Sigmoid colon (tissue), 7 donors: ENCODE measurements around the gene PERP. TPM values are rescaled to one million over a fixed set of nuclear protein-coding genes. Genes with fewer than 3 reads are reported as not detected.
A peak's percentile ranks its signal among the peaks of the same experiment; 100 is the strongest.

Experiments used
- DNase-seq: peaks from one replicate; pipeline ENCODE4 v3.0.0-alpha.2; 2019
- H3K27ac ChIP-seq, 4 donors: fragments of 200-600 bp; sonication (generic); one replicate each; pipeline ENCODE4 v1.5.1; 2016 to 2019; ENCODE audit warnings: mild to moderate bottlenecking in 1 of 4
- H3K27me3 ChIP-seq, 3 donors: fragments of 200-600 bp; sonication (generic); one replicate each; pipeline ENCODE4 v1.5.1; 2019; ENCODE audit warnings: mild to moderate bottlenecking in 1 of 3
- H3K36me3 ChIP-seq, 4 donors: fragments of 200-600 bp; sonication (generic); one replicate each; pipeline ENCODE4 v1.5.1; 2016 to 2019
- H3K4me1 ChIP-seq, 4 donors: fragments of 200-600 bp; sonication (generic); one replicate each; pipeline ENCODE4 v1.5.1; 2017 to 2019
- H3K4me3 ChIP-seq, 4 donors: fragments of 200-600 bp; sonication (generic); one replicate each; pipeline ENCODE4 v1.5.1; 2017 to 2019; ENCODE audit warnings: mild to moderate bottlenecking in 2 of 4, moderate library complexity in 1 of 4
- H3K9me3 ChIP-seq, 4 donors: fragments of 200-600 bp in 3 of 4; sonication (generic) in 3 of 4; one replicate each; pipeline versions ENCODE4 v1.5.1 to v1.6.1; 2013 to 2019
- CTCF ChIP-seq, 4 experiments: fragments of 450-650 bp in 3 of 4; fragments of 200-600 bp in 1 of 4; IDR thresholded peaks; one replicate each; pipeline ENCODE4 v1.5.1; 2016 to 2019; ENCODE audit warnings: antibody characterized with exemption in 4 of 4, mild to moderate bottlenecking in 3 of 4, moderate library complexity in 2 of 4
- EP300 ChIP-seq, 4 donors: sonication (generic); formaldehyde crosslinking; IDR thresholded peaks; one replicate each; pipeline ENCODE4 v1.6.1; 2017; ENCODE audit warnings: antibody characterized with exemption in 4 of 4
- POLR2A ChIP-seq, 2 donors: fragments of 450-650 bp; IDR thresholded peaks; one replicate each; pipeline ENCODE4 v1.6.1; 2016; ENCODE audit warnings: antibody characterized with exemption in 2 of 2, mild to moderate bottlenecking in 2 of 2, moderate library complexity in 2 of 2
- POLR2AphosphoS5 ChIP-seq, 4 donors: sonication (generic); formaldehyde crosslinking; IDR thresholded peaks; one replicate each; pipeline ENCODE4 v1.6.1; 2017; ENCODE audit warnings: antibody characterized with exemption in 4 of 4
- whole genome bisulfite sequencing, 2 donors: extraction: QIAGEN DNeasy Blood & Tissue Kit; methylation state at CpG; one replicate each; pipeline ENCODE4 v1.1.7; 2013; 5-methylcytosine and 5-hydroxymethylcytosine counted together
- intact Hi-C: fragments of 100-400 bp; cut with DNase I; formaldehyde crosslinking; loops from one replicate; pipeline ENCODE4 v1.15.1; 2023
- polyA plus RNA-seq, 3 donors: library from polyadenylated mRNA; stranded (reverse); fragments of 200-250 nt; gene quantifications; one replicate each; pipeline ENCODE4 v1.2.3, GENCODE V29; 2013
- total RNA-seq, 4 donors: library from RNA; depleted of rRNA; stranded (reverse); fragments of >200 nt; gene quantifications; one replicate each; pipeline ENCODE4 v1.1.0, GENCODE V29; 2016
- donor health status: healthy with polysubstance abuse.
- donor health status: Bipolar disorder and iron deficiency.
- donor health status: healthy.

PERP gene
- total and polyA plus RNA-seq, 7 donors: 21.7 to 43.7 (median 36.0) TPM

DNA sequence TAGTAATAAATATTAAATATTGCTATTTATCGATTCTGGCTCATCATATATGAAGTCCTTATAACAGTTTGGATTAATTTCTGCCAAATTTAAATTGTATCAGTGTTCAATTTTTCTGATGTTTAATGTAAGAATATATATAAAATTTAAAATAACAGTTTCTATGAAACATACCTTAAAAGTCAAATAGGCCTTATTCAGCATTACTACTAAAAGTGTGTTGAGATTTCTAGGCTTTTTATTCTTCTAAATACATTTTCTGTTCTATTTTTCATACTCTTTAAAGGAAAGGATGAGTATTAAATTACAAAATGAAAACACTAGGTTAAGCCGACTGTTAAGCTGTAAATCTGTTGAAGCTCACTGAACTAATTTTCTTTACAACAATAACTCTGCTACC is 13.6 kb downstream of the PERP start:
- peaks cover 0 to 9% (median 6%) of the 10 kb centered on the region in 4 donors for H3K4me1 ChIP-seq
- 94 to 96% methylated on average over 2 of the region's 2 CpGs for WGBS, 2 donors
- no peak overlapping the region for H3K4me3 ChIP-seq
- H3K27me3 ChIP-seq: no peaks in the 10 kb centered on the region
- no peak overlapping the region for H3K27ac ChIP-seq
- TF ChIP-seq POLR2AphosphoS5 (IDR thresholded peaks at IDR 0.05) (no peak), CTCF (IDR thresholded peaks at IDR 0.05) (no peak), POLR2A (IDR thresholded peaks at IDR 0.05) (no peak), EP300 (IDR thresholded peaks at IDR 0.05) (no peak)
- intact Hi-C loops: no loop called here
- no peaks in the 10 kb centered on the region for H3K9me3 ChIP-seq
- peaks cover 0 to 35% (median 10%) of the 10 kb centered on the region in 4 donors for H3K36me3 ChIP-seq
- DNase-seq: no peak

DNA sequence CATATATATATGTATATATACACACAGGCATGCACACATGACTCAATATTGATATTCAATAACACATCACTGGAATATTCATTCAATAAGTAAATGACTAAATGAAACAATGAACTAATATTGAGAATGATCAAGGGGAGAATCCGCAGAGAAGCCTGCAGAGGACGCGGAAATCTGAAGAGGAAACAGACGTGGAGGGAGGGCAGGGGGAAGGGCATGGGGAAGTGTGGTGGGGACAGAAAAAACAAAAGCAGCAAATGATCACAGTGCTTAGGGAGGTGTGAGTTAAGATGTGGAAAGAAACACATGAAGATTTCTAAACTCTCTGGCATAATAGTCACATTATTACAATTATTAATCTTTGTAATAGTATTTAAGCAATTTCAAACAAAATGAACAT is 14.5 kb downstream of the PERP start:
- H3K4me3 ChIP-seq: no peak overlapping the region
- WGBS, 2 donors: 45 to 81% methylated on average over 4 of the region's 4 CpGs
- H3K27me3 ChIP-seq: no peaks in the 10 kb centered on the region

GRCh38 chr6:138089325-138089724 is 17.9 kb downstream of the PERP start:
- Histone ChIP-seq H3K9me3 (no peaks in the 10 kb centered on the region), H3K27ac (peak overlapping the region in 3 of 4 donors; percentile 49 to 70 (median 67)), H3K36me3 (peaks cover 0 to 19% (median 0%) of the 10 kb centered on the region in 4 donors), H3K4me3 (no peak overlapping the region), H3K4me1 (peaks cover 0 to 25% (median 16%) of the 10 kb centered on the region in 4 donors), H3K27me3 (no peaks in the 10 kb centered on the region)
- TF ChIP-seq EP300 (IDR thresholded peaks at IDR 0.05) (no peak), POLR2AphosphoS5 (IDR thresholded peaks at IDR 0.05) (no peak), CTCF (IDR thresholded peaks at IDR 0.05) (no peak), POLR2A (IDR thresholded peaks at IDR 0.05) (no peak)
- DNase-seq: no peak
- intact Hi-C loops: no loop called here

More for the DNA sequence above, 14.5 kb downstream of the PERP start:
- peaks cover 0 to 18% (median 15%) of the 10 kb centered on the region in 4 donors for H3K4me1 ChIP-seq
- no peak for DNase-seq
- no peak overlapping the region for H3K27ac ChIP-seq
- no peak for TF ChIP-seq EP300 (IDR thresholded peaks at IDR 0.05)
- no peak for TF ChIP-seq POLR2A (IDR thresholded peaks at IDR 0.05)
- TF ChIP-seq CTCF (IDR thresholded peaks at IDR 0.05): no peak
- TF ChIP-seq POLR2AphosphoS5 (IDR thresholded peaks at IDR 0.05): no peak
- H3K9me3 ChIP-seq: no peaks in the 10 kb centered on the region
- peaks cover 0 to 35% (median 10%) of the 10 kb centered on the region in 4 donors for H3K36me3 ChIP-seq
- intact Hi-C loops: no loop called here

DNA sequence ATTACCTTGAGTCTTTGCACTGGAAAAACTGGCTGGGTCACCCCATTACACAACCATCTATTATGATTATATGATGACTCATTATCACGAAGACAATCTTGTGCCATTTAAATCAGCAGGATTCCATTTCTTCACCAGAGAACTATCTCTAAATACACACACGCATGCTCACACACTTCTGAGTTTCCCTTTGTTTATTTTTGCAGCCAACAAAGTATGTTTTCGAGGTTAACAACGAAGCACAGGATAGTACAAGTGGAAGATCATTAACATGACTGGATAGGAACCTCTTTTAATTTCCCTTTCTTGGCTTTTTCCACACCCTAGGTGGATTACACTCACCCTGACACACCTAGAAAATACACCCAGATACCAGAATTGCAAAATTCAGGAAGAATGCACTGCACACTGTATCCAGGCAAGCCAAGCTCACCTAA is 18.9 kb downstream of the PERP start:
- intact Hi-C loops: no loop called here
- 13 to 53% methylated on average over 4 of the region's 4 CpGs for WGBS, 2 donors
- Histone ChIP-seq H3K36me3 (peaks cover 0 to 19% (median 0%) of the 10 kb centered on the region in 4 donors), H3K4me3 (no peak overlapping the region), H3K27ac (peak overlapping the region in 3 of 4 donors; percentile 49 to 70 (median 67)), H3K9me3 (no peaks in the 10 kb centered on the region), H3K4me1 (peaks cover 0 to 25% (median 16%) of the 10 kb centered on the region in 4 donors), H3K27me3 (no peaks in the 10 kb centered on the region)
- TF ChIP-seq EP300 (IDR thresholded peaks at IDR 0.05) (peak in 1 of 4 donors; percentile 48), POLR2AphosphoS5 (IDR thresholded peaks at IDR 0.05) (peak in 1 of 4 donors; percentile 61), CTCF (IDR thresholded peaks at IDR 0.05) (no peak), POLR2A (IDR thresholded peaks at IDR 0.05) (no peak)
- DNase-seq: no peak
